ENCODE results near the gene GALNT10. TPM values are rescaled to one million over a fixed set of nuclear protein-coding genes. Genes with fewer than 3 reads are reported as not detected.

Gene GALNT10
- total RNA-seq, 1 donor from 2014 or later = 10.4 TPM

- no peak overlapping the region for H3K9ac ChIP-seq (ENCODE audit: low read depth in 1 of 3, low read length in 3 of 3)
Measured at GRCh38 chr5:154214371-154215106, 24.0 kb downstream of the GALNT10 start.

GRCh38 chr5:154215571-154216325 lies 25.2 kb downstream of the GALNT10 start:
- peaks cover 0 to 9% (median 0%) of the 10 kb centered on the region in 3 donors for H3K36me3 ChIP-seq (ENCODE audit: control insufficient read depth in 3 of 3, insufficient read depth in 3 of 3, low read length in 3 of 3)
- H3K27ac ChIP-seq (ENCODE audit: low read depth, low read length) = no peak overlapping the region
- no peak overlapping the region for H3K9ac ChIP-seq (ENCODE audit: low read depth in 1 of 3, low read length in 3 of 3)

More at GRCh38 chr5:154214371-154215106, 24.0 kb downstream of the GALNT10 start:
- Histone ChIP-seq H3K27me3 (ENCODE audit: control insufficient read depth in 3 of 3, insufficient read depth in 3 of 3, low read length in 3 of 3) (no peaks in the 10 kb centered on the region), H3K4me1 (ENCODE audit: control insufficient read depth in 3 of 3, insufficient read depth in 3 of 3, low read length in 3 of 3) (no peaks in the 10 kb centered on the region), H3K4me3 (ENCODE audit: low read length in 3 of 3) (no peak overlapping the region), H3K36me3 (ENCODE audit: control insufficient read depth in 3 of 3, insufficient read depth in 3 of 3, low read length in 3 of 3) (peaks cover 0 to 9% (median 0%) of the 10 kb centered on the region in 3 donors), H3K9me3 (ENCODE audit: control insufficient read depth in 3 of 3, low read length in 3 of 3) (peaks cover 0 to 1% (median 0%) of the 10 kb centered on the region in 3 donors), H3K27ac (ENCODE audit: low read depth, low read length) (no peak overlapping the region)

GRCh38 chr5:154217462-154217861 lies 26.9 kb downstream of the GALNT10 start:
- H3K4me3 ChIP-seq (ENCODE audit: low read length in 3 of 3) = no peak overlapping the region
- H3K36me3 ChIP-seq (ENCODE audit: control insufficient read depth in 3 of 3, insufficient read depth in 3 of 3, low read length in 3 of 3) = peaks cover 0 to 6% (median 0%) of the 10 kb centered on the region in 3 donors
- H3K27ac ChIP-seq (ENCODE audit: low read depth, low read length) = no peak overlapping the region
- peaks cover 2 to 6% (median 6%) of the 10 kb centered on the region in 3 donors for H3K4me1 ChIP-seq (ENCODE audit: control insufficient read depth in 3 of 3, insufficient read depth in 3 of 3, low read length in 3 of 3)
- no peak overlapping the region for H3K9ac ChIP-seq (ENCODE audit: low read depth in 1 of 3, low read length in 3 of 3)
- no peaks in the 10 kb centered on the region for H3K9me3 ChIP-seq (ENCODE audit: control insufficient read depth in 3 of 3, low read length in 3 of 3)
- H3K27me3 ChIP-seq (ENCODE audit: control insufficient read depth in 3 of 3, insufficient read depth in 3 of 3, low read length in 3 of 3) = no peaks in the 10 kb centered on the region

More at GRCh38 chr5:154215571-154216325, 25.2 kb downstream of the GALNT10 start:
- Histone ChIP-seq H3K9me3 (ENCODE audit: control insufficient read depth in 3 of 3, low read length in 3 of 3) (no peaks in the 10 kb centered on the region), H3K4me1 (ENCODE audit: control insufficient read depth in 3 of 3, insufficient read depth in 3 of 3, low read length in 3 of 3) (no peaks in the 10 kb centered on the region), H3K27me3 (ENCODE audit: control insufficient read depth in 3 of 3, insufficient read depth in 3 of 3, low read length in 3 of 3) (no peaks in the 10 kb centered on the region), H3K4me3 (ENCODE audit: low read length in 3 of 3) (no peak overlapping the region)

GRCh38 chr5:154218786-154219185 lies 28.3 kb downstream of the GALNT10 start:
- no peaks in the 10 kb centered on the region for H3K9me3 ChIP-seq (ENCODE audit: control insufficient read depth in 3 of 3, low read length in 3 of 3)
- H3K4me1 ChIP-seq (ENCODE audit: control insufficient read depth in 3 of 3, insufficient read depth in 3 of 3, low read length in 3 of 3) = peaks cover 2 to 6% (median 6%) of the 10 kb centered on the region in 3 donors
- H3K27me3 ChIP-seq (ENCODE audit: control insufficient read depth in 3 of 3, insufficient read depth in 3 of 3, low read length in 3 of 3) = no peaks in the 10 kb centered on the region
- no peak overlapping the region for H3K9ac ChIP-seq (ENCODE audit: low read depth in 1 of 3, low read length in 3 of 3)
- H3K36me3 ChIP-seq (ENCODE audit: control insufficient read depth in 3 of 3, insufficient read depth in 3 of 3, low read length in 3 of 3) = peaks cover 0 to 6% (median 0%) of the 10 kb centered on the region in 3 donors
- no peak overlapping the region for H3K27ac ChIP-seq (ENCODE audit: low read depth, low read length)
- H3K4me3 ChIP-seq (ENCODE audit: low read length in 3 of 3) = no peak overlapping the region

- H3K4me3 ChIP-seq (ENCODE audit: low read length in 3 of 3) = no peak overlapping the region
- H3K9ac ChIP-seq (ENCODE audit: low read depth in 1 of 3, low read length in 3 of 3) = no peak overlapping the region
- no peaks in the 10 kb centered on the region for H3K27me3 ChIP-seq (ENCODE audit: control insufficient read depth in 3 of 3, insufficient read depth in 3 of 3, low read length in 3 of 3)
- H3K4me1 ChIP-seq (ENCODE audit: control insufficient read depth in 3 of 3, insufficient read depth in 3 of 3, low read length in 3 of 3) = peaks cover 2 to 6% (median 6%) of the 10 kb centered on the region in 3 donors
- no peak overlapping the region for H3K27ac ChIP-seq (ENCODE audit: low read depth, low read length)
- peaks cover 0 to 6% (median 0%) of the 10 kb centered on the region in 3 donors for H3K36me3 ChIP-seq (ENCODE audit: control insufficient read depth in 3 of 3, insufficient read depth in 3 of 3, low read length in 3 of 3)
- H3K9me3 ChIP-seq (ENCODE audit: control insufficient read depth in 3 of 3, low read length in 3 of 3) = no peaks in the 10 kb centered on the region
Measured at GRCh38 chr5:154220625-154221024, 30.1 kb downstream of the GALNT10 start.

- Histone ChIP-seq H3K4me3 (ENCODE audit: low read length in 3 of 3) (no peak overlapping the region), H3K36me3 (ENCODE audit: control insufficient read depth in 3 of 3, insufficient read depth in 3 of 3, low read length in 3 of 3) (peaks cover 0 to 6% (median 0%) of the 10 kb centered on the region in 3 donors), H3K27ac (ENCODE audit: low read depth, low read length) (peak overlapping the region; percentile 55), H3K4me1 (ENCODE audit: control insufficient read depth in 3 of 3, insufficient read depth in 3 of 3, low read length in 3 of 3) (peaks cover 2 to 6% (median 6%) of the 10 kb centered on the region in 3 donors), H3K9me3 (ENCODE audit: control insufficient read depth in 3 of 3, low read length in 3 of 3) (no peaks in the 10 kb centered on the region), H3K9ac (ENCODE audit: low read depth in 1 of 3, low read length in 3 of 3) (peak overlapping the region in 1 of 3 donors; percentile 20), H3K27me3 (ENCODE audit: control insufficient read depth in 3 of 3, insufficient read depth in 3 of 3, low read length in 3 of 3) (no peaks in the 10 kb centered on the region)
Measured at GRCh38 chr5:154221371-154221896, 30.9 kb downstream of the GALNT10 start.

GRCh38 chr5:154222414-154222813 lies 31.9 kb downstream of the GALNT10 start:
- H3K4me1 ChIP-seq (ENCODE audit: control insufficient read depth in 3 of 3, insufficient read depth in 3 of 3, low read length in 3 of 3) = peaks cover 2 to 6% (median 6%) of the 10 kb centered on the region in 3 donors
- H3K4me3 ChIP-seq (ENCODE audit: low read length in 3 of 3) = no peak overlapping the region
- H3K36me3 ChIP-seq (ENCODE audit: control insufficient read depth in 3 of 3, insufficient read depth in 3 of 3, low read length in 3 of 3) = peaks cover 0 to 6% (median 0%) of the 10 kb centered on the region in 3 donors
- H3K27ac ChIP-seq (ENCODE audit: low read depth, low read length) = no peak overlapping the region
- H3K9ac ChIP-seq (ENCODE audit: low read depth in 1 of 3, low read length in 3 of 3) = no peak overlapping the region
- no peaks in the 10 kb centered on the region for H3K27me3 ChIP-seq (ENCODE audit: control insufficient read depth in 3 of 3, insufficient read depth in 3 of 3, low read length in 3 of 3)
- peaks cover 0 to 4% (median 0%) of the 10 kb centered on the region in 3 donors for H3K9me3 ChIP-seq (ENCODE audit: control insufficient read depth in 3 of 3, low read length in 3 of 3)

- no peak overlapping the region for H3K4me3 ChIP-seq (ENCODE audit: low read length in 3 of 3)
- H3K36me3 ChIP-seq (ENCODE audit: control insufficient read depth in 3 of 3, insufficient read depth in 3 of 3, low read length in 3 of 3) = peaks cover 0 to 6% (median 0%) of the 10 kb centered on the region in 3 donors
- peaks cover 2 to 6% (median 6%) of the 10 kb centered on the region in 3 donors for H3K4me1 ChIP-seq (ENCODE audit: control insufficient read depth in 3 of 3, insufficient read depth in 3 of 3, low read length in 3 of 3)
- no peak overlapping the region for H3K9ac ChIP-seq (ENCODE audit: low read depth in 1 of 3, low read length in 3 of 3)
- H3K27me3 ChIP-seq (ENCODE audit: control insufficient read depth in 3 of 3, insufficient read depth in 3 of 3, low read length in 3 of 3) = no peaks in the 10 kb centered on the region
- peaks cover 0 to 4% (median 0%) of the 10 kb centered on the region in 3 donors for H3K9me3 ChIP-seq (ENCODE audit: control insufficient read depth in 3 of 3, low read length in 3 of 3)
- no peak overlapping the region for H3K27ac ChIP-seq (ENCODE audit: low read depth, low read length)
Measured at GRCh38 chr5:154223320-154223719, 32.8 kb downstream of the GALNT10 start.

- H3K27ac ChIP-seq (ENCODE audit: low read depth, low read length) = no peak overlapping the region
- peaks cover 0 to 4% (median 0%) of the 10 kb centered on the region in 3 donors for H3K9me3 ChIP-seq (ENCODE audit: control insufficient read depth in 3 of 3, low read length in 3 of 3)
- no peak overlapping the region for H3K9ac ChIP-seq (ENCODE audit: low read depth in 1 of 3, low read length in 3 of 3)
- H3K4me1 ChIP-seq (ENCODE audit: control insufficient read depth in 3 of 3, insufficient read depth in 3 of 3, low read length in 3 of 3) = no peaks in the 10 kb centered on the region
- H3K4me3 ChIP-seq (ENCODE audit: low read length in 3 of 3) = no peak overlapping the region
- no peaks in the 10 kb centered on the region for H3K36me3 ChIP-seq (ENCODE audit: control insufficient read depth in 3 of 3, insufficient read depth in 3 of 3, low read length in 3 of 3)
- H3K27me3 ChIP-seq (ENCODE audit: control insufficient read depth in 3 of 3, insufficient read depth in 3 of 3, low read length in 3 of 3) = no peaks in the 10 kb centered on the region
Measured at GRCh38 chr5:154227090-154227489, 36.6 kb downstream of the GALNT10 start.
